Transverse colon (tissue), 4 donors: Measurements from ENCODE around the gene CFAP91. TPM values are rescaled to one million over a fixed set of nuclear protein-coding genes. Genes with fewer than 3 reads are reported as not detected.

Experiments used
- DNase-seq: peaks from one replicate; pipeline ENCODE4 v3.0.0-alpha.2; 2019
- H3K27ac ChIP-seq, 4 donors: fragments of 200-600 bp; sonication (generic); 2 replicates each; pipeline ENCODE4 v1.5.1; 2016 to 2018; ENCODE audit warnings: inconsistent platforms in 4 of 4
- H3K27me3 ChIP-seq: fragments of 200-600 bp; sonication (generic); 2 replicates; pipeline ENCODE4 v1.5.1; 2017; ENCODE audit warnings: inconsistent platforms
- H3K36me3 ChIP-seq, 4 donors: fragments of 200-600 bp; sonication (generic); 2 replicates each; pipeline ENCODE4 v1.5.1; 2017 to 2019; ENCODE audit warnings: inconsistent platforms in 4 of 4
- H3K4me1 ChIP-seq, 4 donors: fragments of 200-600 bp; sonication (generic); 2 replicates each; pipeline ENCODE4 v1.5.1; 2017 to 2020; ENCODE audit warnings: inconsistent platforms in 4 of 4
- H3K4me3 ChIP-seq, 4 donors: fragments of 200-600 bp; sonication (generic); 1 replicate in 1 of 4; 2 replicates in 3 of 4; pipeline versions ENCODE4 v1.5.1 to v1.6.1; 2017 to 2019; ENCODE audit warnings: inconsistent platforms in 4 of 4
- H3K9me3 ChIP-seq, 2 donors: fragments of 200-600 bp; sonication (generic); 2 replicates each; pipeline ENCODE4 v1.5.1; 2017 to 2019; ENCODE audit warnings: inconsistent platforms in 2 of 2
- CTCF ChIP-seq, 5 experiments: fragments of 200-600 bp in 3 of 5; fragments of 450-650 bp in 2 of 5; sonication (generic) in 3 of 5; IDR thresholded peaks; 1 replicate in 2 of 5; 2 replicates in 3 of 5; pipeline ENCODE4 v1.5.1; 2016 to 2017; ENCODE audit warnings: antibody characterized with exemption in 5 of 5, inconsistent platforms in 3 of 5, mild to moderate bottlenecking in 2 of 5, moderate library complexity in 1 of 5
- EP300 ChIP-seq: sonication (generic); formaldehyde crosslinking; IDR thresholded peaks from one replicate; pipeline ENCODE4 v1.6.1; 2017; ENCODE audit warnings: antibody characterized with exemption, low read depth
- POLR2A ChIP-seq: fragments of 450-650 bp; IDR thresholded peaks from one replicate; pipeline ENCODE4 v1.6.1; 2016; ENCODE audit warnings: antibody characterized with exemption, mild to moderate bottlenecking, moderate library complexity
- POLR2AphosphoS5 ChIP-seq, 3 donors: sonication (generic); formaldehyde crosslinking; IDR thresholded peaks; one replicate each; pipeline ENCODE4 v1.6.1; 2016; ENCODE audit warnings: antibody characterized with exemption in 3 of 3
- WGBS, 2 donors: methylation state at CpG; one replicate each; pipeline ENCODE4 v1.1.5; 2018; ENCODE audit warnings: low coverage in 1 of 2; 5-methylcytosine and 5-hydroxymethylcytosine counted together
- in situ Hi-C, 4 donors: fragments of 200-750 bp; cut with MboI; loops; one replicate each; pipeline versions ENCODE4 v1.15.0 to v1.15.1; 2017; ENCODE audit warnings: low sequenced_read_pairs in 3 of 4, low pct_ligation_motif_present in 1 of 4, low pct_unique_long_range_greater_than_20kb in 1 of 4
- intact Hi-C: fragments of 100-400 bp; cut with DNase I; formaldehyde crosslinking; loops from one replicate; pipeline ENCODE4 v1.15.1; 2023; ENCODE audit warnings: low total_unique reads
- total RNA-seq, 4 donors: library from RNA; depleted of rRNA; stranded (reverse); fragments of >200 nt; gene quantifications; one replicate each; pipeline ENCODE4 v1.1.0, GENCODE V29; 2016

The CFAP91 gene
- total RNA-seq, 4 donors from 2014 or later, result 1.4 to 5.4 TPM; not detected in 2

- intact Hi-C loops (no loop called here), in situ Hi-C loops (no loop called here)
- H3K27ac ChIP-seq, result no peak overlapping the region
- H3K9me3 ChIP-seq, result no peaks in the 10 kb centered on the region
- no peaks in the 10 kb centered on the region for H3K36me3 ChIP-seq
- H3K27me3 ChIP-seq, result no peaks in the 10 kb centered on the region
- no peak overlapping the region for H3K4me3 ChIP-seq
- H3K4me1 ChIP-seq, result no peaks in the 10 kb centered on the region
- no peak for DNase-seq
- TF ChIP-seq EP300, result no peak
- no peak for TF ChIP-seq POLR2A
- TF ChIP-seq POLR2AphosphoS5 (IDR thresholded peaks at IDR 0.05), result no peak
- no peak for TF ChIP-seq CTCF (IDR thresholded peaks at IDR 0.05)
Measured at GRCh38 chr3:119738741-119739140, 35.9 kb downstream of the CFAP91 start.

GRCh38 chr3:119741657-119742590 is 39.1 kb downstream of the CFAP91 start:
- Histone ChIP-seq H3K4me1 (no peaks in the 10 kb centered on the region), H3K4me3 (no peak overlapping the region), H3K9me3 (no peaks in the 10 kb centered on the region), H3K27me3 (no peaks in the 10 kb centered on the region), H3K27ac (no peak overlapping the region), H3K36me3 (no peaks in the 10 kb centered on the region)
- intact Hi-C loops, result no loop called here
- no peak for DNase-seq
- TF ChIP-seq EP300 (no peak), POLR2AphosphoS5 (IDR thresholded peaks at IDR 0.05) (no peak), CTCF (IDR thresholded peaks at IDR 0.05) (no peak), POLR2A (no peak)
- in situ Hi-C loops, result no loop called here
- whole genome bisulfite sequencing, 2 donors, result 82 to 89% methylated on average over 3 to 5 of the region's 5 CpGs

GRCh38 chr3:119743921-119744320 is 41.1 kb downstream of the CFAP91 start:
- Histone ChIP-seq H3K27ac (no peak overlapping the region), H3K9me3 (no peaks in the 10 kb centered on the region), H3K4me1 (no peaks in the 10 kb centered on the region), H3K4me3 (no peak overlapping the region), H3K36me3 (no peaks in the 10 kb centered on the region), H3K27me3 (no peaks in the 10 kb centered on the region)
- intact Hi-C loops, result no loop called here
- in situ Hi-C loops, result no loop called here
- no peak for DNase-seq
- no peak for TF ChIP-seq EP300
- no peak for TF ChIP-seq CTCF (IDR thresholded peaks at IDR 0.05)
- WGBS, 2 donors, result 94 to 96% methylated on average over 9 to 10 of the region's 10 CpGs

GRCh38 chr3:119745942-119746341 is 43.1 kb downstream of the CFAP91 start:
- in situ Hi-C loops, result no loop called here
- Histone ChIP-seq H3K36me3 (no peaks in the 10 kb centered on the region), H3K4me3 (no peak overlapping the region), H3K27me3 (no peaks in the 10 kb centered on the region), H3K4me1 (no peaks in the 10 kb centered on the region), H3K27ac (no peak overlapping the region), H3K9me3 (no peaks in the 10 kb centered on the region)
- WGBS, 2 donors, result 81 to 84% methylated on average over 1 of the region's 1 CpG
- no peak for TF ChIP-seq POLR2A
- no peak for TF ChIP-seq EP300
- TF ChIP-seq CTCF (IDR thresholded peaks at IDR 0.05), result no peak
- no peak for TF ChIP-seq POLR2AphosphoS5 (IDR thresholded peaks at IDR 0.05)
- no peak for DNase-seq
- intact Hi-C loops, result no loop called here
